HepG2 (cell line): Measurements from ENCODE around the gene CDR2L. TPM values are rescaled to one million over a fixed set of nuclear protein-coding genes. Genes with fewer than 3 reads are reported as not detected.

Experiments
- ATAC-seq: fragments of 200-7000 bp; cut with Tn5 transposase; 3 replicates; pipeline ENCODE4 v1.9.1; 2020; ENCODE audit warnings: mild to moderate bottlenecking, moderate library complexity
- BruUV-seq: library from RNA; stranded (reverse); fragments of 400-500 nt; replicated peaks from 2 replicates; lab custom pipeline; 2021; lab: Mats Ljungman, UMichigan
- CTCF ChIA-PET: fragments of 300-600 bp; formaldehyde crosslinking; extraction: SDS; loops from one replicate; lab custom pipeline; 2021; ENCODE audit warnings: low total read pairs, inconsistent platforms, low intra/inter-chr PET ratio; lab: Yijun Ruan, JAX
- POLR2A ChIA-PET: fragments of 350-600 bp; sonication (Branson Sonifier 250); formaldehyde crosslinking; loops from one replicate; lab custom pipeline; 2020; ENCODE audit warnings: antibody characterized with exemption, inconsistent platforms; lab: Yijun Ruan, JAX
- DNase-seq: peaks from one replicate; pipeline ENCODE4 v3.0.0-alpha.2; 2015; ENCODE audit warnings: low spot score
- FAIRE-seq: peaks from 3 replicates; lab custom pipeline; 2011; peaks lifted over from hg19 to GRCh38; lab: Jason Lieb, UNC
- H2AFZ ChIP-seq: one replicate; pipeline ENCODE4 v1.6.1; 2011; ENCODE audit warnings: low read length, inconsistent platforms
- H3K27ac ChIP-seq: fragments of 300-600 bp; 3 replicates; pipeline ENCODE4 v1.8.0; 2011; ENCODE audit warnings: mixed run types, mild to moderate bottlenecking, mixed read lengths, low read length, inconsistent platforms; ENCODE audit not compliant: insufficient read depth; ENCODE audit errors: extremely low read length
- H3K27me3 ChIP-seq, 2 experiments: fragments of 200-600 bp in 1 of 2; 2 replicates in 1 of 2; 3 replicates in 1 of 2; pipeline versions ENCODE4 v1.6.0 to v1.8.0; 2011; ENCODE audit warnings: low read length in 2 of 2, mild to moderate bottlenecking in 2 of 2, moderate library complexity in 2 of 2, inconsistent platforms in 1 of 2; ENCODE audit not compliant: insufficient read depth in 2 of 2, control insufficient read depth in 1 of 2
- H3K36me3 ChIP-seq, 2 experiments: fragments of 200-600 bp in 1 of 2; replicated peaks in 1 of 2; 2 replicates in 1 of 2; 3 replicates in 1 of 2; pipeline versions ENCODE4 v1.5.1 to v1.8.0; 2011; ENCODE audit warnings: low read length in 2 of 2, inconsistent platforms in 1 of 2; ENCODE audit not compliant: insufficient read depth in 2 of 2, control insufficient read depth in 1 of 2
- H3K4me1 ChIP-seq: 2 replicates; pipeline ENCODE4 v1.5.1; 2012; ENCODE audit warnings: low read length, inconsistent platforms; ENCODE audit not compliant: insufficient read depth
- H3K4me2 ChIP-seq: 2 replicates; pipeline ENCODE4 v1.6.0; 2011; ENCODE audit warnings: low read depth, low read length, inconsistent platforms
- H3K4me3 ChIP-seq, 3 experiments: fragments of 200-600 bp in 1 of 3; sonication (generic), shearing (Covaris generic) in 1 of 3; replicated peaks in 1 of 3; 2 replicates each; pipeline ENCODE4 v1.5.1; 2011 to 2016; ENCODE audit warnings: low read length in 3 of 3, inconsistent platforms in 2 of 3, low read depth in 2 of 3, mild to moderate bottlenecking in 2 of 3, control low read depth in 1 of 3, mixed read lengths in 1 of 3; ENCODE audit not compliant: insufficient read depth in 1 of 3
- H3K79me2 ChIP-seq: one replicate; pipeline ENCODE4 v1.6.1; 2011; ENCODE audit warnings: low read length, inconsistent platforms; ENCODE audit not compliant: insufficient read depth
- H3K9ac ChIP-seq: 2 replicates; pipeline ENCODE4 v1.6.0; 2011; ENCODE audit warnings: mild to moderate bottlenecking, low read depth, low read length, inconsistent platforms; ENCODE audit not compliant: insufficient read depth
- H3K9me3 ChIP-seq: 2 replicates; pipeline ENCODE4 v1.5.1; 2012; ENCODE audit warnings: mild to moderate bottlenecking, low read length
- H4K20me1 ChIP-seq: 2 replicates; pipeline ENCODE4 v1.6.0; 2011; ENCODE audit warnings: inconsistent platforms, mild to moderate bottlenecking, low read length, moderate library complexity; ENCODE audit not compliant: insufficient read depth
- AKAP8 ChIP-seq: sonication (generic); formaldehyde crosslinking; IDR thresholded peaks from 2 replicates; pipeline ENCODE4 v1.5.1; 2020; ENCODE audit warnings: mild to moderate bottlenecking, missing genetic modification reagents
- ATF1 ChIP-seq: IDR thresholded peaks from 2 replicates; pipeline ENCODE4 v1.6.1; 2016; ENCODE audit warnings: mild to moderate bottlenecking, control low read depth
- HIC2 ChIP-seq: sonication (generic); formaldehyde crosslinking; IDR thresholded peaks from 2 replicates; pipeline ENCODE4 v1.9.0; 2022; ENCODE audit warnings: low read depth, missing genetic modification reagents
- JDP2 ChIP-seq: sonication (generic); formaldehyde crosslinking; IDR thresholded peaks from 2 replicates; pipeline ENCODE4 v1.8.1; 2022; ENCODE audit warnings: missing genetic modification reagents, borderline replicate concordance
- KAT8 ChIP-seq: IDR thresholded peaks from 2 replicates; pipeline ENCODE4 v1.6.1; 2016; ENCODE audit warnings: missing genetic modification reagents, missing compliant biosample characterization
- MTERF4 ChIP-seq: sonication (generic); formaldehyde crosslinking; IDR thresholded peaks from 2 replicates; pipeline ENCODE4 v1.8.0; 2023; ENCODE audit warnings: mild to moderate bottlenecking, missing genetic modification reagents
- NFIC ChIP-seq: IDR thresholded peaks from 2 replicates; pipeline ENCODE4 v1.6.1; 2012; ENCODE audit warnings: mild to moderate bottlenecking, low read length, inconsistent platforms
- PLRG1 ChIP-seq: fragments of 450-650 bp; conservative IDR thresholded peaks from 2 replicates; pipeline ENCODE4 v1.6.1; 2016
- SMARCC2 ChIP-seq: fragments of 450-650 bp; IDR thresholded peaks from 2 replicates; pipeline ENCODE4 v1.6.1; 2017; ENCODE audit warnings: antibody characterized with exemption, mild to moderate bottlenecking
- ZBTB21 ChIP-seq: sonication (generic); formaldehyde crosslinking; IDR thresholded peaks from 2 replicates; pipeline ENCODE4 v1.4.0; 2020; ENCODE audit warnings: missing genetic modification reagents
- WGBS: methylation state at CpG from one replicate; pipeline ENCODE4 v1.1.6; 2017; ENCODE audit warnings: low lambda C conversion rate; 5-methylcytosine and 5-hydroxymethylcytosine counted together
- in situ Hi-C: cut with HindIII; loops from 2 replicates; pipeline ENCODE4 v1.10.0; 2017; ENCODE audit warnings: low pct_unique_long_range_greater_than_20kb; ENCODE audit not compliant: extremely low pct_ligation_motif_present
- intact Hi-C: fragments of 100-400 bp; cut with micrococcal nuclease; formaldehyde crosslinking; loops from one replicate; pipeline ENCODE4 v1.10.0; 2022; ENCODE audit not compliant: unreplicated experiment
- polyA plus RNA-seq, 8 experiments: library from polyadenylated mRNA; depleted of rRNA in 3 of 8; stranded (reverse) in 7 of 8; unstranded in 1 of 8; fragments of >200 nt; fragmentation: Illumina TruSeq in 4 of 8; extraction: Trizol in 4 of 8; gene quantifications; 2 replicates each; pipeline versions ENCODE4 v1.2.1 to v1.2.3, GENCODE V29; 2011 to 2016; ENCODE audit warnings: low read depth in 4 of 8, missing spikeins in 1 of 8, mixed read lengths in 1 of 8; ENCODE audit not compliant: insufficient read depth in 1 of 8
- total RNA-seq, 5 experiments: library from RNA; depleted of rRNA; stranded (reverse); fragments of >200 nt; fragmentation: Illumina TruSeq; extraction: Trizol; gene quantifications; 2 replicates each; pipeline ENCODE4 v1.2.3, GENCODE V29; 2016; ENCODE audit warnings: low read depth in 1 of 5
- TF ChIP-seq, protein P1 (sequence below): sonication (generic); formaldehyde crosslinking; IDR thresholded peaks from 2 replicates; pipeline ENCODE4 v1.5.1; 2020; ENCODE audit warnings: mild to moderate bottlenecking, moderate library complexity, missing genetic modification reagents
- TF ChIP-seq, protein P2 (sequence below): sonication (generic); formaldehyde crosslinking; IDR thresholded peaks from 2 replicates; pipeline ENCODE4 v1.4.0; 2020; ENCODE audit warnings: missing genetic modification reagents
- TF ChIP-seq, protein P3 (sequence below): sonication (generic); formaldehyde crosslinking; IDR thresholded peaks from 2 replicates; pipeline ENCODE4 v1.5.0; 2020; ENCODE audit warnings: missing genetic modification reagents

CDR2L gene
- total and polyA plus RNA-seq, 2 of the 13 experiments (the other 11 are each of a cell fraction or from before 2014, with no cell fraction given) = 1.9 to 2.1 TPM

DNA sequence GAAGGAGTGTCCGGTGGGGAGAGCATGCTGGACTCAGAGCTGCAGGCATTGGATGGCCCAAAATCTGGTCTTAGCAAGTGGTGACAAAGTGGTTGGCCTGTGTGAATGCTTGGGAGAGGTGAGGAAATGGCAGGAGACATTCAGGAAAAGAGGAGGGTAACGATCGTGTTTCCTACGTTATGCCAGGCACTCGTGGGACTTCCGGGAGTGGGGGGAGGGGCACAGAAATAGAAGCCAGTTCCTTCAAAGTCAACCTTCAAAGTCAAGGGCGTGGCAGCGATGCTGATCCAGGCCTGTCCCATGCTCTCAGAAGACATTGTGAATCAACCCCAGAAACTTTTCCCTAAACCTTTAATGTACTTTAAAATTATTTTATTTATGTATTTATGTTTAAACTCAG lies 47.9 kb upstream of the CDR2L start:
- ATAC-seq (no peak), FAIRE-seq (no peak), DNase-seq (no peak)
- H3K9ac ChIP-seq = no peak overlapping the region
- H2AFZ ChIP-seq = no peak overlapping the region
- in situ Hi-C loops = no loop called here
- CTCF ChIA-PET = no interaction called here
- H3K9me3 ChIP-seq = no peaks in the 10 kb centered on the region
- H3K4me1 ChIP-seq = no peaks in the 10 kb centered on the region
- no peaks in the 10 kb centered on the region for H4K20me1 ChIP-seq
- POLR2A ChIA-PET = interaction anchor here (0.7 kb wide), 1 partner anchor 73 kb away, joined by 3 read pairs; no protein-coding TSS in a partner anchor
- no peak overlapping the region for H3K27ac ChIP-seq
- H3K79me2 ChIP-seq = no peaks in the 10 kb centered on the region
- intact Hi-C loops = no loop called here
- H3K36me3 ChIP-seq = no peaks in the 10 kb centered on the region
- H3K27me3 ChIP-seq = peaks cover 25 to 88% of the 10 kb centered on the region in 2 experiments
- BruUV-seq = no TSS peak
- no peak overlapping the region for H3K4me2 ChIP-seq
- 16% methylated on average over 8 of the region's 8 CpGs for WGBS
- no peak overlapping the region for H3K4me3 ChIP-seq
- TF ChIP-seq, protein P1, sequence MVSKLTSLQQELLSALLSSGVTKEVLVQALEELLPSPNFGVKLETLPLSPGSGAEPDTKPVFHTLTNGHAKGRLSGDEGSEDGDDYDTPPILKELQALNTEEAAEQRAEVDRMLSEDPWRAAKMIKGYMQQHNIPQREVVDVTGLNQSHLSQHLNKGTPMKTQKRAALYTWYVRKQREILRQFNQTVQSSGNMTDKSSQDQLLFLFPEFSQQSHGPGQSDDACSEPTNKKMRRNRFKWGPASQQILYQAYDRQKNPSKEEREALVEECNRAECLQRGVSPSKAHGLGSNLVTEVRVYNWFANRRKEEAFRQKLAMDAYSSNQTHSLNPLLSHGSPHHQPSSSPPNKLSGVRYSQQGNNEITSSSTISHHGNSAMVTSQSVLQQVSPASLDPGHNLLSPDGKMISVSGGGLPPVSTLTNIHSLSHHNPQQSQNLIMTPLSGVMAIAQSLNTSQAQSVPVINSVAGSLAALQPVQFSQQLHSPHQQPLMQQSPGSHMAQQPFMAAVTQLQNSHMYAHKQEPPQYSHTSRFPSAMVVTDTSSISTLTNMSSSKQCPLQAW = no peak
- TF ChIP-seq SMARCC2 = no peak
- TF ChIP-seq NFIC = no peak
- TF ChIP-seq ZBTB21 (CRISPR knock-in tag) = no peak
- TF ChIP-seq, protein P2, sequence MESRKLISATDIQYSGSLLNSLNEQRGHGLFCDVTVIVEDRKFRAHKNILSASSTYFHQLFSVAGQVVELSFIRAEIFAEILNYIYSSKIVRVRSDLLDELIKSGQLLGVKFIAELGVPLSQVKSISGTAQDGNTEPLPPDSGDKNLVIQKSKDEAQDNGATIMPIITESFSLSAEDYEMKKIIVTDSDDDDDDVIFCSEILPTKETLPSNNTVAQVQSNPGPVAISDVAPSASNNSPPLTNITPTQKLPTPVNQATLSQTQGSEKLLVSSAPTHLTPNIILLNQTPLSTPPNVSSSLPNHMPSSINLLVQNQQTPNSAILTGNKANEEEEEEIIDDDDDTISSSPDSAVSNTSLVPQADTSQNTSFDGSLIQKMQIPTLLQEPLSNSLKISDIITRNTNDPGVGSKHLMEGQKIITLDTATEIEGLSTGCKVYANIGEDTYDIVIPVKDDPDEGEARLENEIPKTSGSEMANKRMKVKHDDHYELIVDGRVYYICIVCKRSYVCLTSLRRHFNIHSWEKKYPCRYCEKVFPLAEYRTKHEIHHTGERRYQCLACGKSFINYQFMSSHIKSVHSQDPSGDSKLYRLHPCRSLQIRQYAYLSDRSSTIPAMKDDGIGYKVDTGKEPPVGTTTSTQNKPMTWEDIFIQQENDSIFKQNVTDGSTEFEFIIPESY = no peak
- no peak for TF ChIP-seq ATF1 (CRISPR knock-in tag)
- no peak for TF ChIP-seq AKAP8 (CRISPR knock-in tag)
- no peak for TF ChIP-seq HIC2 (CRISPR knock-in tag)
- TF ChIP-seq JDP2 (CRISPR knock-in tag) = no peak
- no peak for TF ChIP-seq PLRG1
- no peak for TF ChIP-seq KAT8 (CRISPR knock-in tag)
- TF ChIP-seq, protein P3, sequence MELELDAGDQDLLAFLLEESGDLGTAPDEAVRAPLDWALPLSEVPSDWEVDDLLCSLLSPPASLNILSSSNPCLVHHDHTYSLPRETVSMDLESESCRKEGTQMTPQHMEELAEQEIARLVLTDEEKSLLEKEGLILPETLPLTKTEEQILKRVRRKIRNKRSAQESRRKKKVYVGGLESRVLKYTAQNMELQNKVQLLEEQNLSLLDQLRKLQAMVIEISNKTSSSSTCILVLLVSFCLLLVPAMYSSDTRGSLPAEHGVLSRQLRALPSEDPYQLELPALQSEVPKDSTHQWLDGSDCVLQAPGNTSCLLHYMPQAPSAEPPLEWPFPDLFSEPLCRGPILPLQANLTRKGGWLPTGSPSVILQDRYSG (CRISPR knock-in tag) = no peak
- TF ChIP-seq MTERF4 = no peak
